SU-DHL-6 (cell line): Measurements from ENCODE around the gene ZCWPW2.

Experiments
- CTCF ChIP-seq: fragments of 200-600 bp; sonication (generic); IDR thresholded peaks from one replicate; pipeline ENCODE4 v1.5.1; 2017; ENCODE audit warnings: antibody characterized with exemption, mild to moderate bottlenecking, low read length, moderate library complexity; ENCODE audit not compliant: insufficient read depth, poor library complexity, severe bottlenecking
- EZH2phosphoT487 ChIP-seq: fragments of 200-600 bp; sonication (generic), shearing (Covaris generic); conservative IDR thresholded peaks from 2 replicates; pipeline ENCODE4 v1.6.1; 2018; ENCODE audit warnings: mild to moderate bottlenecking, antibody characterized with exemption, low read length, moderate library complexity, mixed read lengths

GRCh38 chr3:28326458-28326926 is 22.0 kb upstream of the ZCWPW2 start:
- TF ChIP-seq CTCF (no peak), EZH2phosphoT487 (no peak)
